Measurements from ENCODE around the gene DDIT4. TPM values are rescaled to one million over a fixed set of nuclear protein-coding genes. Genes with fewer than 3 reads are reported as not detected.

The DDIT4 gene
- total and polyA plus RNA-seq, 2 of the 8 experiments (the other 6 are each of a cell fraction or from before 2014, with no cell fraction given), result 47.4 to 108 TPM

DNA sequence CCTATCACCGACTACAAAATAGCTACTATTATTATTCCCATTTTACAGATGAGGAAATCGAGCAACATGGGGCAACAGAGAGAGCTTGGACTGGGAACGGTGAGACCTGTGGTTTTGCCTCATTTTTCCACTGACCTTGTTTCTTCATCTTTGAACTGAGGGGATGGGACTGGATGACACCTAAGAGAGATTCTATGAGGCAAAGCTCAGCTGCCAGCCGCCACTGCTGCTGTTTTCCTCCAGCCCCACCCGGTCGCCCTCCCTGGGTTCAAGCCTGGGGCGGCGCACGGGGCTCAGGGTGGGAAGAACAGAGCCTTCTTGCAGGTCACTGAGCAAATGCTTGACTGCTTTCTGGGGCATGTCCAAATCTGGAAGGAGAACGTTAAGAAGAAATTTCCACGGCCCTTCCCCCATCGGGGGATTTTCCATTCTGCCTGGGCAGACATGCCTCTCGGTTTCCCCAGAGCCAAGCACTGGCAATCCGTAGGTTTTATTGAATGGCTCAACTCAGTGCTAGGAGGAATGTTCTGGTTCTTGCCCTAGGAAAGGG, 12.3 kb downstream of the DDIT4 start (continued):
- TF ChIP-seq CHD7 (IDR thresholded peaks at IDR 0.05; ENCODE audit: insufficient replicate concordance, low read length), result no peak
- no peak for TF ChIP-seq TCF12 (IDR thresholded peaks at IDR 0.05; ENCODE audit: low read depth, low read length)
- no peak for TF ChIP-seq SIRT6 (IDR thresholded peaks at IDR 0.05; ENCODE audit: low read length)
- no peak for TF ChIP-seq RXRA (IDR thresholded peaks at IDR 0.05; ENCODE audit: insufficient read depth, low read depth, low read length)
- TF ChIP-seq ZNF274 (IDR thresholded peaks at IDR 0.05; ENCODE audit: borderline replicate concordance, extremely low read depth, low read length), result no peak
- TF ChIP-seq HDAC2 (IDR thresholded peaks at IDR 0.05; ENCODE audit: borderline replicate concordance in 1 of 2, low read depth in 2 of 2, low read length in 2 of 2), result no peak
- TF ChIP-seq GABPA (IDR thresholded peaks at IDR 0.05; ENCODE audit: borderline replicate concordance, insufficient read depth, low read length), result no peak
- TF ChIP-seq CTBP2 (IDR thresholded peaks at IDR 0.05; ENCODE audit: borderline replicate concordance, insufficient read depth, insufficient read length, low read length), result no peak
- TF ChIP-seq CHD2 (IDR thresholded peaks at IDR 0.05; ENCODE audit: low read length), result no peak
- no peak for TF ChIP-seq KDM1A (IDR thresholded peaks at IDR 0.05; ENCODE audit: borderline replicate concordance, low read length)
- TF ChIP-seq PHF8 (conservative IDR thresholded peaks at IDR 0.05; ENCODE audit: low read depth, low read length), result no peak

Data from H1 (cell line).